Loucy (cell line): ENCODE measurements around the gene CPNE2.

Experiments used
- H2AFZ ChIP-seq: fragments of 200-600 bp; sonication (generic); 2 replicates; pipeline ENCODE4 v1.6.0; 2016; ENCODE audit warnings: antibody characterized with exemption, mild to moderate bottlenecking, low read length, moderate library complexity
- H3F3A ChIP-seq: fragments of 200-600 bp; 2 replicates; pipeline ENCODE4 v1.6.0; 2016; ENCODE audit warnings: antibody characterized with exemption, low read depth, mild to moderate bottlenecking
- H3K27me3 ChIP-seq: fragments of 200-600 bp; sonication (generic); 2 replicates; pipeline ENCODE4 v1.6.1; 2014; ENCODE audit warnings: low read length, mild to moderate bottlenecking; ENCODE audit not compliant: insufficient read depth, poor library complexity, severe bottlenecking
- H3K36me3 ChIP-seq: fragments of 200-600 bp; sonication (generic); 2 replicates; pipeline ENCODE4 v1.6.1; 2016; ENCODE audit warnings: low read length; ENCODE audit not compliant: insufficient read depth
- H3K4me1 ChIP-seq: fragments of 200-600 bp; sonication (generic); 2 replicates; pipeline ENCODE4 v1.5.1; 2014; ENCODE audit warnings: low read length, mild to moderate bottlenecking; ENCODE audit not compliant: insufficient read depth, poor library complexity, severe bottlenecking
- H3K4me2 ChIP-seq: fragments of 200-600 bp; sonication (generic); 2 replicates; pipeline ENCODE4 v1.6.0; 2014; ENCODE audit warnings: antibody characterized with exemption, low read length, low read depth, mild to moderate bottlenecking; ENCODE audit not compliant: poor library complexity, severe bottlenecking
- H3K4me3 ChIP-seq: fragments of 200-600 bp; sonication (generic); 2 replicates; pipeline ENCODE4 v1.5.1; 2014; ENCODE audit warnings: low read length, mild to moderate bottlenecking, mixed read lengths; ENCODE audit not compliant: poor library complexity, severe bottlenecking
- H3K79me2 ChIP-seq: fragments of 200-600 bp; sonication (generic); 2 replicates; pipeline ENCODE4 v1.6.1; 2014; ENCODE audit warnings: low read length; ENCODE audit not compliant: insufficient read depth
- H3K9ac ChIP-seq: fragments of 200-600 bp; sonication (generic); 2 replicates; pipeline ENCODE4 v1.6.0; 2014; ENCODE audit warnings: mild to moderate bottlenecking, low read depth, low read length, moderate library complexity; ENCODE audit not compliant: poor library complexity, severe bottlenecking
- H3K9me2 ChIP-seq: fragments of 200-600 bp; sonication (generic); replicated peaks from 2 replicates; pipeline ENCODE4 v1.6.1; 2016; ENCODE audit warnings: low read depth, low read length, mixed read lengths
- H3K9me3 ChIP-seq: fragments of 200-600 bp; sonication (generic); 2 replicates; pipeline ENCODE4 v1.6.1; 2014; ENCODE audit warnings: mild to moderate bottlenecking, antibody characterized with exemption, low read length, low read depth; ENCODE audit not compliant: insufficient read depth
- H4K20me1 ChIP-seq: fragments of 200-600 bp; sonication (generic); 2 replicates; pipeline ENCODE4 v1.6.0; 2014; ENCODE audit warnings: antibody characterized with exemption, low read length, mild to moderate bottlenecking; ENCODE audit not compliant: insufficient read depth, poor library complexity, severe bottlenecking
- CTCF ChIP-seq: fragments of 200-600 bp; sonication (generic); conservative IDR thresholded peaks from 2 replicates; pipeline ENCODE4 v1.5.1; 2014; ENCODE audit warnings: mild to moderate bottlenecking, antibody characterized with exemption, low read length
- EZH2phosphoT487 ChIP-seq: fragments of 200-600 bp; IDR thresholded peaks from 2 replicates; pipeline ENCODE4 v1.6.1; 2018; ENCODE audit warnings: antibody characterized with exemption, mild to moderate bottlenecking, moderate library complexity, borderline replicate concordance

The CPNE2 gene

GRCh38 chr16:57172721-57173290 is 80.4 kb downstream of the CPNE2 start:
- Histone ChIP-seq H3K4me2 (no peak overlapping the region), H3K4me3 (no peak overlapping the region), H3K9ac (no peak overlapping the region), H3K9me3 (no peaks in the 10 kb centered on the region), H2AFZ (no peak overlapping the region), H3K4me1 (peaks cover 1% of the 10 kb centered on the region), H3K79me2 (peaks cover 7% of the 10 kb centered on the region; the same call in 1 of the 2 replicates), H3K27me3 (no peaks in the 10 kb centered on the region), H3K9me2 (no peaks in the 10 kb centered on the region), H3K36me3 (peaks cover 25% of the 10 kb centered on the region; the same call in 1 of the 2 replicates), H3F3A (no peaks in the 10 kb centered on the region), H4K20me1 (no peaks in the 10 kb centered on the region)
- no peak for TF ChIP-seq CTCF
- TF ChIP-seq EZH2phosphoT487: no peak

GRCh38 chr16:57175896-57176295 is 83.5 kb downstream of the CPNE2 start:
- Histone ChIP-seq H3K79me2 (peaks cover 33% of the 10 kb centered on the region), H3K36me3 (peaks cover 21% of the 10 kb centered on the region; the same call in 1 of the 2 replicates), H3K9ac (no peak overlapping the region), H2AFZ (no peak overlapping the region), H3K4me3 (no peak overlapping the region), H3K9me2 (no peaks in the 10 kb centered on the region), H3K4me1 (peaks cover 4% of the 10 kb centered on the region), H3K27me3 (no peaks in the 10 kb centered on the region), H4K20me1 (no peaks in the 10 kb centered on the region), H3K4me2 (no peak overlapping the region), H3F3A (no peaks in the 10 kb centered on the region), H3K9me3 (no peaks in the 10 kb centered on the region)
- TF ChIP-seq CTCF: no peak
- no peak for TF ChIP-seq EZH2phosphoT487

- Histone ChIP-seq H3K4me1 (peaks cover 9% of the 10 kb centered on the region), H3K9ac (no peak overlapping the region), H3K27me3 (no peaks in the 10 kb centered on the region), H4K20me1 (no peaks in the 10 kb centered on the region), H3K4me2 (no peak overlapping the region), H3K4me3 (no peak overlapping the region), H3K9me3 (no peaks in the 10 kb centered on the region), H2AFZ (no peak overlapping the region), H3K36me3 (no peaks in the 10 kb centered on the region), H3K79me2 (peaks cover 56% of the 10 kb centered on the region), H3F3A (no peaks in the 10 kb centered on the region), H3K9me2 (no peaks in the 10 kb centered on the region)
- TF ChIP-seq EZH2phosphoT487 (no peak), CTCF (no peak)
Observed at GRCh38 chr16:57178196-57178595, 85.8 kb downstream of the CPNE2 start.
